PFSK-1 (cell line): ENCODE results near the gene IRAK1BP1.

ENCODE experiments used
- FOXP2 ChIP-seq: optimal IDR thresholded peaks from 2 replicates; pipeline ENCODE3; 2011; ENCODE audit warnings: borderline replicate concordance, control low read depth, inconsistent platforms; ENCODE audit not compliant: insufficient read depth; ENCODE audit errors: extremely low read length, extremely low read depth
- POLR2AphosphoS5 ChIP-seq: IDR thresholded peaks from 2 replicates; pipeline ENCODE4 v1.6.1; 2012; ENCODE audit warnings: low read depth, mild to moderate bottlenecking, control low read depth, low read length, moderate library complexity
- REST ChIP-seq, 2 experiments: IDR thresholded peaks; 2 replicates each; pipeline versions ENCODE4 v1.6.1 to v1.8.0; 2011 to 2012; ENCODE audit warnings: low read depth in 2 of 2, low read length in 2 of 2, control low read depth in 1 of 2, inconsistent platforms in 1 of 2, mild to moderate bottlenecking in 1 of 2, moderate library complexity in 1 of 2; ENCODE audit not compliant: insufficient read depth in 1 of 2
- SIN3A ChIP-seq: IDR thresholded peaks from 2 replicates; pipeline ENCODE4 v1.6.1; 2012; ENCODE audit warnings: mild to moderate bottlenecking, low read length, moderate library complexity, borderline replicate concordance; ENCODE audit not compliant: insufficient read depth
- TAF1 ChIP-seq: IDR thresholded peaks from 2 replicates; pipeline ENCODE4 v1.6.1; 2012; ENCODE audit warnings: low read length, control low read depth, borderline replicate concordance; ENCODE audit not compliant: insufficient read depth

- no peak for TF ChIP-seq TAF1
- no peak for TF ChIP-seq POLR2AphosphoS5
- no peak for TF ChIP-seq REST (IDR thresholded peaks at IDR 0.05; ENCODE audit: insufficient read depth in 1 of 2, low read depth in 2 of 2, low read length in 2 of 2)
- no peak for TF ChIP-seq SIN3A
- no peak for TF ChIP-seq FOXP2
Observed at GRCh38 chr6:78896227-78896626, 28.9 kb downstream of the IRAK1BP1 start.
